HS-5 (cell line): ENCODE results near the gene IQGAP1.
"Not testable (repeated sequence)": the region's sequence is repeated elsewhere in the genome, so short reads cannot be mapped to it uniquely, and the experiment has no call there.

ENCODE experiments used
- DNase-seq: peaks from one replicate; pipeline ENCODE4 v3.0.0-alpha.2; 2012; ENCODE audit warnings: low read depth

Gene IQGAP1

DNA sequence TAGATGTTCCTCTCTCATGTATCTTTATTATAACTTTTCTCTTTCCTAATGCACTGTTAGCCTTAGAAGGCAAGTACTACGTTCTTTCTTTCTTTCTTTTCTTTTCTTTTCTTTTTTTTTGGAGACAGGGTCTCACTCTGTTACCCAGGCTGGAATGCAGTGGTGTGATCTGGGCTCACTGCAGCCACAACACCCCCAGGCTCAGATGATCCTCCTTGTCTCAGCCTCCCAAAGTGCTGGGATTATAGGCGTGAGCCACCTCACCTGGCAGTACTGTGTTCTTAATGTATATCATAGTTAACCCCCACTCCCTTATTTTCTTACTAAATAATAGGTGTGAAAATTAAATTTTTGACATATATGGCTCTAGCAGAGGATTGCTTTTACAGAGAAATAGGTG lies 23.1 kb downstream of the IQGAP1 start:
- DNase-seq = no peak

DNA sequence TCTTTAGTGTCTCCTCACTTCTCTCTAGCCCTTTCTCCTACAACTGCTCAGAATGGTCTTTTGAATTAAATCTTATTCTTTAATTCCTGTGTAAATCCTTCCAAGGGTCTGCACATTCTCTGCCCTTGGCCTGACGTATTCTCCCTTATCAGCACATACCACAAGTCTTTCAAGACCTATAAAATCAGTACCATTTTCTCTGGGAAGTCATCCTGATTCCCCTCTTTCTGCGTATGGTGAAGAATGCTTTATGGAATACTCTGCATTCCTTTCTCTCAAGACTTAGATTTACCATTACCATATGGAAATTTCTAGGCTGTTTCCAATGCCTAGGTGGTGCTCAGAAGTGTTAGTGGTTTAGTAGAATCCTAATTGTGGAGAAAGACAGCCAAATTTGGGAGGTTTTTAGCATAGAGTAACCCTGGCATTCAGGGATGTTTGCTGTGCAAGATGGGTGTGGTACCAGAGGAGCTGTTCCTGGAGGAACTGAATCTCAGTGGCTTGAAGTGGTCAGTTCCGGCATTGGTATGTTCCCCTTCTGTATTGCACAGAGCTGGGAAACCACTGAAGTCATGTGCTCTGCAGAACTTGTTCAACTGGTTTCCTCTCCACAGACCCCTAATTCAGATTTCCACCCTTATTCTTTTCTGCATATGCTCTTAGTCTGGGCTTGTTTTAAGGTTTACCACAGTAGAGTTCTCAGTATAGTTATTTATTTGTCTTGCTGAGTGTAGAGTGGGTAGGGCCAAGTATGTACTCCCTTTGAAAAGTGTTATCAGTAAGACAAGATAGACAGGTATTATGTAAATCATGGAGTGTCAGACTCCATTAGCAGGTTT lies 24.5 kb downstream of the IQGAP1 start:
- DNase-seq = no peak

DNA sequence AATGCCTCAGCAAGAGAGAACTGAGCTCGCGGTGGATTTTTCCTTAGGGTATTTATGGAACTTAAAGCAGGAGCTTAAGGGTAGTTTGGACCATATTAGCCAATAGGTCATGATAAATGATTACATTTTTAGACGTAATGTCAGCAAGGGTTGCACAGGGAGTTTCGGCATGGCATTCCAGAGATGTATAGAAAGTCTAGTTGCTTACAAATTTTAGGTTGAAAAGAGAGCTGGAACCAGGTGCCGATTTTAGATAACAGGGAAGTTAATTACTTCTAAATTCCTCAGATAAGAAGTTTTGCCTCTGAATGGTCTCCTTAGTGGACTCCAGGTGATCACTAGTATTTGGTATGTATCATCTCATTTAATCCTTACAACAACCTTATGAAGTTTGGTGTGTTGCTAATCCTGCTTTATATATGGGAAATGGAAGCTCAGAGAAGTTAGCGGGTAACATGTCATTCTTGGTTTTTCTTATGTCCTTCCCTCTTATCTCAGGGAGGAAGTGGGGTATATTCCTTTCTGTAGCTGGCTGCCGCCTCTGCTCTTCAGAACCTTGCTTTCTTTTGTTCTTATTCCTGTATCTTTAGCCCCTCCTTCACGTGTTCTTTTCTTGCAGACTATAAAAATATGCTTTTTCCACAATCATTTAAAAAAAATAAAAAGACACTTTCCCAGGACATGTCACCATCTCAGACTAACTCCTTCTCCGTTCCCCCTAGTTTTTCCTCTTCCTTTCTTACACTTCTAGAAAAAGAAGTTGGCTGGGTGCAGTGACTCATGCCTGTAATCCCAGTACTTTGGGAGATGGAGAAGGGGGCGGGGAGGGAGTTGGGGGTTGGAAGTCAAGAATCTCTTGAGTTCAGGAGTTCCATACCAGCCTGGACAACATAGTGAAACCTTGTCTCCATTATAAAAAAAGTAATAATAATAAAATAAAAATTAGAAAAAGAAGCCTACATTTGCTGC lies 25.7 kb downstream of the IQGAP1 start:
- DNase-seq = no peak

DNA sequence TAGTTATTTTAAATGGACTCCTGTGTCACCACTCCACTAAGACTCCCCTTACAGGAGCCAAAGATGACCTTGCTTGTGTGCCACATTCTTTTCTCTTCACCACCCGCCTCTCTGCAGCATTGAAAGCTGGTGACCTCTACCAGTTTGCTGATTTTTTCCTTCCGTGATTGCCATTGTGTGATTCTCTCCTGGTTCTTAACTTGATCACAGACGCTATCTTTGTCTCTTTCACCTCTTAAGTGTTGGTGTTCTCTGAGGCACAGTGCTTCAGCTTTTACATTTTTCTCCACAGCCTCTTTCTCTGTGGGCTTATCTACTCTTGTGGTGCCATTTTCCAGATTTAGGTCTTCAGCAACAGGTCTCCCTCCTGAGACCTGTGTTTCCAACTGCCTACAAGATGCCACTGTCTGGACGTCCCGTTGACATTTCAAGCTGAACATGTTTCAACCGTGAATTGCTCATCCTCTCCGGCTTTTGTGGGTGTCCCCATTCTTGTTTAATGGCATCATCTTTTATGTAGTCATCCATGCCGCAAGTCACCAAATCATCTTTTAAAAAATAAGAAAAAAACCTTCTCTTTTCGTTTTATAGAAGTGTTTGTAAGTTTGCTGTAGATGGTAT lies 26.5 kb downstream of the IQGAP1 start:
- no peak for DNase-seq

DNA sequence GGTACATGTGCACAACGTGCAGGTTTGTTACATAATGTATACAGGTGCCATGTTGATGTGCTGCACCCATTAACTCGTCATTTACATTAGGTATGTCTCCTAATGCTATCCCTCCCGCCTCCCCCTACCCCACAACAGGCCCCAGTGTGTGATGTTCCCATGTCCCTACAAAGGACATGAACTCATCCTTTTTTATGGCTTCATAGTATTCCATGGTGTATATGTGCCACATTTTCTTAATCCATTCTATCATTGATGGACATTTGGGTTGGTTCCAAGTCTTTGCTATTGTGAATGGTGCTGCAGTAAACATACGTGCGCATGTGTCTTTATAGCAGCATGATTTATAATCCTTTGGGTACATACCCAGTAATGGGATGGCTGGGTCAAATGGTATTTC lies 28.0 kb downstream of the IQGAP1 start:
- not testable (repeated sequence) for DNase-seq

DNA sequence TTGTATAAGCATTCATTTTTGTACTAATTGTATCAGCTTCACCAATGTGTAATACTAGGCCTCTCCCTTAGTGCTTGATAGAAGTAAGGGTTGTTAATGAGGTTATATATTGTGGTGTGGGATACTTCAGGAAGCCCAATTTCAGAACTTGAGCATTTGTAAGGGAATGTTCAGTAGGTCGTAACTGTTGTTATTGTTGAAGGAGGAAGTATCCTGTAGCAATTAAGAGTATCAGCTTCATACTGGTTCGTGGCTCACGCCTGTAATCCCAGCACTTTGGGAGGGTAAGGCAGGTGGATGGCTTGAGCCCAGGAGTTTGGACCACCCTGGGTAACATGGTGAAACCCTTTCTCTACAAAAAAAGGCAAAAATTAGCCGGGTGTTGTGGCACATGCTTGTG lies 30.6 kb downstream of the IQGAP1 start:
- DNase-seq = no peak

DNA sequence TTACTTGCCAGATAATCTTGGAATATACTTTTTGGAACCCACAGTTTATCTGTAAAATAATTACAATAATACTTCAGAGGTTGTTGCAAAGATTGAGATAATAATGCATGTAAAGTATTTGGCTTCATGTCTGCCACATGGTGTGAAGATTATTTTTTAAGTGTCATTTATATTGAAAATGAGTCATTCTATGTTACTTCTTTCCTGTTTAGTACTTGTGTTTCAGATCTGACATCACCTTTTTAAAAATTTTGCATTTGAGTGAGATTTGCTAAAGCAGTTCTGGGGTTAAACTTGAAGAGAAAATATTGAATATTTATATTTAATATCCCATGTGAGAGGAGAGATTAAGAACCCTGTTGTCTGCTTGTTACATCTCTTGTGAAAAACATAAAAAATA lies 31.2 kb downstream of the IQGAP1 start:
- DNase-seq = no peak

DNA sequence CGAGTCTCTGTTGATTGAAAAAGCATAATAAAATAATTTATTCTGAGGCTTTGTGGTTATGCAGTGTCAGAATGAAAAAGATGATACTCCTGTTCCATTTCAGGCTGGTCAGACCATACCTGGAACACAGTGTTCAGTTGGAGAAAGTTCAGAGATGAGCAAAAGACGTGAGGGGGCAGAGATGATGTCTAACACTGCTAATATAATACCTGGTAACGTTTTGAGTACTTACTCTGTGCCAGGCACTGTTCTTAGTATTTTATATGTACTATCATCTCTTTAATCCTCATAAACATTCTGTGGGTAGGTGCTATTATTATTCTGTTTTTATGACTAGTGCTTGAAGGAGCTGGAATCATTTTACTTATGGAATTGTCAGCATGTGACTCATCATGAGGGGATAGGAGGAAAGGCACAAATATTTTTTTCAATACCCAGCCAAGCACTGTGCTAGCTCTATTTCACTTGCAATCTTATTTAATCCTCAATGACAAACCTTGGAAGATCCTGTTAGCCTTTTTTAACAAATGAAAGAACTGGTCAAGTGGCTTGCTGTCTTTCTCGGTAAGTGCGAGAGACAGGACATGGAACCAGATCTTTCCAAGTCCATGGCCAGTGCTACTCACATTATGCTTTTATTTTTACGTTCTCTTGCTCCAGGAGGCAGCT lies 31.8 kb downstream of the IQGAP1 start:
- peak; percentile 72 for DNase-seq

DNA sequence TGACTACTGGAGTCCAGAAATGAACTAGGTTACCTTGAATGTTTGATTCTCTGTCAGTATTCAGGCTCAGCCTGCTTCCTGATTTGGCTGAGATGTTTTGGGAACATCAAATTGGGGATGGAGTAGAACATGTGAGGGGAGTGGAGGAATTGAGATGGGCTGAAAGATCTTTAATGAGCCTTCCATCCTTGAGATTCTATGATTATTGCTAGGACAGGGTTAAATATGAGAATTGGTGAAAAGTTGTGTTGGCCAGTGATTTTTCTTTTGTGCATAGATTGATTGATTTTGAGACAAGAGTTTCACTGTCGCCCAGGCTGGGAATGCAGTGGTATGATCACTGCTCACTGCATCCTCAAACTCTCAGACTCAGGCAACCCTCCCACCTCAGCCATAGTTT lies 32.4 kb downstream of the IQGAP1 start:
- no peak for DNase-seq

DNA sequence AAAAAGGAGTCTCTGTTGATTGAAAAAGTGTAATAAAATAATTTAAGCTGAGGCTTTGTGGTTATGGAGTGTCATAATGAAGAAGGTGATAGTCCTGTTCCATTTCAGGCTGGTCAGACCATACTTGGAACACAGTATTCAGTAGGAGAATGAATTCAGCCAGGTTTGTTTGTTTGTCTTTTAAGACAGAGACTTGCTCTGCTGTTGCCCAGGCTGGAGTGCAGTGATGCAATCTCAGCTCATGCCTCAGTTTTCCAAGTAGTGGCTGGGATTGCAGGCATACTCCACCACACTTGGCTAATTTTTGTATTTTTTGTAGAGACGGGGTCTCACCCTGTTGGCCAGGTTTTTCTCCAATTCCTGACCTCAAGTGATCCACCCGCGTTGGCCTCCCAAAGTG lies 33.5 kb downstream of the IQGAP1 start:
- DNase-seq = no peak

DNA sequence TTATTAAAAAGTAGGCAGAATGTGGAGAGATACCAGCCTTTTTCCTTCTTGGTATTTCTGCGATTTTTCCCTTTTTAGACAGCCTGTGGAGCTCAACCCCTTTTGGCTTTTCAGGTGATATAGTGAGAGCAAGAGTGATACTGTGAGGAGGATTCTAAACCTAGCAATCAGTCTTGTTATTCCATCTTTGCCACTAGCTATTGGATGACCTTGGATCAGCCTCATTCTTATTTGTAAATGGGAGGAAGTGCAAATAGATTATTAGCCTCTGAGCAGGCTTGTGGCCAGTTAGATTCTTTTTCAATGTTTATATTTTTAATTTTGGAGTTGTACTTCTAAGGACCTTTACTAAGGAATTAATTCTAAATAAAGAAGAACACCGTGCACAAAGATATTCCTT lies 34.0 kb downstream of the IQGAP1 start:
- no peak for DNase-seq

DNA sequence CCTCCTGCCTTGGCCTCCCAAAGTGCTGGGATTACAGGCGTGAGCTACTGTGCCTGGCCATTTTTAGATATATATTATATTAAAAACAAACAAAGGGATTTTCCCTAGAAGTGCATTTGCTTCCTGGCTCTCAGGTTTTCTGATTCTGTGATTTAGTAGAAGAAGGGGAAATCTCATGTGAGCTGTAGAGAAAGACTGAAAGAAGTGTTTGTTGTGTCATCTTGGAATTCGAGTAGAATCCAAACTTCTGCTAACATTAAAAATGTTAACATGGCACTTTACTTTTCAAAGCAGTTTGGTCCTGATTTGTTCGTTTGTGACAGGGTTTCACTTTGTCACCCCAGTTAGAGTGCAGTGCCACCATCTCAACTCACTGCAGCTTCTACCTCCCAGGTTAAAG lies 34.9 kb downstream of the IQGAP1 start:
- no peak for DNase-seq

DNA sequence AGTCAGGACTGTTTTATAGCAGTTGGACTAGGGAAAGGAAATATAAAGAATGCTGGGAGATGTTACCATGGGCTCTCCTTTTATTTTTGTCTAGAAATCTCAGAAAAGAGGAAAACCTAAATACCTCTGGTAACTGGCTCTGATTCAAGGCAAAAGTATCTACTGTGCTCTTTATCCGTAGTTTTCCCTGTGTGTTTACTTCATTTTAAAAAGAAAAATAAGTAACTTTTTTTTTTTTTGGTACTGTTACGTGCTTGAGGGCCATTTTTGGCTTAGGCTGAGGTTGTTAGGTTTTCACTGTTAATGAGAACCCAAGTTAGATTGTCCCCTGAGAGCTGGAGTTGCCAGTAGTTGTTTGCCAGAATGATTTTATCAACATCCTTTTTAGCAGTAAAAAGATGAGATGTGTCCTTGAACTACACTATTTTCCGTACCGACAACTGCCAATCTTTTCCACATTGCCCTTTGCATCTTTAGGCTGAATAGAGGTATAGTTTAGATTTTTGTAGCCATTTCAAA lies 35.8 kb downstream of the IQGAP1 start:
- no peak for DNase-seq

DNA sequence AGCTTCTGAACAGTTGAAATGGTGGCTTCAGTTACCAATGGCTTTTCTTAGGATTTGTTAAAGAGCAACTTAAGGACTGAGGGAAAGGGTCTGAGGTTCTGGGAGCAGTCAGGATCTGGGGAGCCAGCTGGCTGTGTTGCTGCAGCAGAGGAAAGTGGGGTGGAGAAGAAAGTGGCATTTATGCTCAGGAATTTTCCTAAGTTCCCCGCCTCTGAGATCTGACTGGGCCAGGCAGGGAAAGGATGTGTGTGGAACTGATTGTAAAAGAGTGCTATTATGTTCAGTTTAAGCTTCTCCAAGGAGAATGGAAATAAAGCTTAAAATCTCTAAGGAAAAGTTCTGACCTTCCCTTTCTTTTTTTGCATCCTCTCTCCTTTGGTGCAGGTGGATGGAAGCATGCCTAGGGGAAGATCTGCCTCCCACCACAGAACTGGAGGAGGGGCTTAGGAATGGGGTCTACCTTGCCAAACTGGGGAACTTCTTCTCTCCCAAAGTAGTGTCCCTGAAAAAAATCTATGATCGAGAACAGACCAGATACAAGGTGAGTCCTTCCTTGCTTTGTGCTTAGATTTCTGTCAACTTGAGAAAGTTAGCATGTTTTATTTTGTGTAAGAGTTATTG lies 37.8 kb downstream of the IQGAP1 start:
- DNase-seq = no peak

DNA sequence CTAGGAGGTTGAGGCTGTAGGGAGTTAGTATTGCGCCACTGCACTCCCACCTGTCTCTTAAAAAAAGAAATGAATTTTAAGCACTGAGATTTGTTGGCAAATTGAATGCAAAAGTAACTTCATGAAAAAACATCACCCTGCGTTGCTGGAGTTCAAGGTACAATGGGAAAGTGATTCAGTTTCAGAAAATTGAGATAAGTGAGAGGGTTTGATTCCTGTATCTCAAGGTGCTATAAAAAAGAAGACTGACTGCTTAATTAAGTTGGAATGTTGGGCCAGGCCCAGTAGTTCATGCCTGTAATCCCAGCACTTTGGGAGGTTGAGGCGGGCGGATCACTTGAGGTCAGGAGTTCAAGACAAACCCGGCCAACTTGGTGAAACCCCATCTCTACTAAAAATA lies 39.1 kb downstream of the IQGAP1 start:
- DNase-seq = no peak

DNA sequence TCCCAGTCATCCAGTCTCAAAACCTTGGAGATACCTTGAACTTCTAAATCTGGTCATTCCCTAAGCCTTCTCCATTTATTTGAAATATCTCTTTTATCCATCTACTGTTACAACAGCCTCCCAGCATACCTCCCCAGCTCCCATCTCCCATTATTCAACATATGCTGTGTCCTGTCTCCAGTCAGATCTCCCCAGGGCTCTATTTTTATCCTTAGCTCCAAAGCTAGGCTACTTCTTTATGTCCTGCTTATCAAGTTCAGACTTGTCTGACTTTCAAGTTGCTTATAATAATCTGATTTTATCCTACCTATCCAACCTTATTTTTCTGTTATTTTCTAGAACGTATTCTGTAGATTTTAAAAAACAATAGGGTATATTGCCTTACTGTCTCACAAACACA lies 44.2 kb downstream of the IQGAP1 start:
- DNase-seq = no peak

DNA sequence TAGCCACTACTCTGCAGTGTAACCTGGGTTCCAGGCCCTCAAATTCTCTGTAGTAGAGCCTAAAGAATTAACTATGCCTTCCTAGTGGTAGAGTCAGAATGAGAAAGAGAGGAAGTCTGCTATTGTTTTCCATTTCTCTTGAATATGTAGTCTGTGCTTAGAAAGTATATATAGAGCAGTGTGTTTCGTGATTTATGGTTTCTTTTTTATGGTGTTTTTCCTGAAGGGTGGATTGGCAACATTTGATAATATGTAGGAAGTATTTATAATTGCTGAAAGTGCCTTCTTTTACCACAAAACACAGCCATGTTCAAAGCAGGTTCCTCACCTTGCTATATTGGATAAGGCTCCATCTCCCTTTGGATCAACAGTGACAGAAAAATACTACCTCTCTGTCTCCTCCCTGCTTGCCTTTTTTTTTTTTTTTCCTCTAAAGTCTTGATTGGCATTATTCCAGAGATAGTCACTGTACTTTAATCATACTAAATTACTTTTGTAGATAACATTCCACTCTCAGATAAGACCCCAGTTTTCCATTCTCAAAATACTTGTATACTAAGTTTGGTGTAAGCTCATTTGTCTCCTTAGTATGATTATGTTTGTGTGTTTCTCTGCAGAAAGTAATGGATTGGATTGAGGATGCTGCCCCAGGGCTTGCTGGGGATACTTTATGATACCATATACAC lies 47.8 kb downstream of the IQGAP1 start:
- no peak for DNase-seq

DNA sequence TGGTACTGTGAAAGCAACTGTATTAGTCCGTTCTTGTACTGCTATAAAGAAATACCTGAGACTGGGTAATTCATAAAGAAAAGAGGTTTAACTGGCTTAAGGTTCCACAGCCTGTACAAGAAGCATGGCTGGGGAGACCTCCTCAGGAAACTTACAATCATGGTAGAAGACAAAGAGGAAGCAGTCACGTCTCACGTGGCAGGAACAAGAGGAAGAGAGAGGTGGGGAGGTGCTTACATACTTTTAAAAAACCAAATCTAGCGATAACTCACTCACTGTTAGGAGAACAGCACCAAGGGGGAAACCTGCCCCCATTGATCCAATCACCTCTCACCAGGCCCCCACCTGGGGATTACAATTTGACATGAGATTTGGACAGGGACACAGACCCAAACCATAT lies 48.9 kb downstream of the IQGAP1 start:
- no peak for DNase-seq

DNA sequence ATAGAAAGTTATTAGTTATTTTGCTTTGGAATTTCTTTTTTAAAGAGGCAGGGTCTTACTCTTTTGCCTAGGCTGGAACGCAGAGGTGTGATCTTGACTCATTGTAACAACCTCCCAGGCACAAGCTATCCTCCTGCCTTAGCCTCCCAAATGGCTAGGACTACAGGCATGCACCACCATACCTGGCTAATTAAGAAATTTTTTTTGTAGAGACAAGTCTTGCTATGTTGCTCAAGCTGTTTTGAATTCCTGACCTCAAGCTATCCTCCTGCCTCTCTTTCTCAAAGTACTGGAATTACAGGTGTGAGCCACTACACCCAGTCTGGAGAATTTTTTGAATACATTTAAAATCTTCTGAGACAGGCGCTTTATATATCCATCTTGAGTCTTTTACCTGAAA lies 49.5 kb downstream of the IQGAP1 start:
- no peak for DNase-seq

DNA sequence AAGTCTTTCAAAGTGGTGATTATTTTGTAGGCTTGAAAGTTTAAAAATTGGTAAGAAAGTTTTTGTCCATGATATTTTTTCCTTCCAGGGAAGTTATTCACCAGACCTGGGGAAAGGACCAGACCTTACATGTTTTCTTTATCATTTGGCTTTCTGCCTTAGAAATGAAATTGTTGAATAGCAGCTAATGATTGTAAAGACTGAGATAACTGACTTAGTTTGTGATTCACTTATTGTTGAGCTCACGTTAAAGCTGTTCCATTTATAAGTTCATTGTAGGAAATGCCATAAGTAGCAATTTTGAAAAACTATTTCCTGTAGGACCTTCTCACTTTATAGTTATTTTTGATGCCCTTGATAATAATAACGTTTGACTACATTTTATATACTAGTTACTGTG lies 51.9 kb downstream of the IQGAP1 start:
- no peak for DNase-seq

DNA sequence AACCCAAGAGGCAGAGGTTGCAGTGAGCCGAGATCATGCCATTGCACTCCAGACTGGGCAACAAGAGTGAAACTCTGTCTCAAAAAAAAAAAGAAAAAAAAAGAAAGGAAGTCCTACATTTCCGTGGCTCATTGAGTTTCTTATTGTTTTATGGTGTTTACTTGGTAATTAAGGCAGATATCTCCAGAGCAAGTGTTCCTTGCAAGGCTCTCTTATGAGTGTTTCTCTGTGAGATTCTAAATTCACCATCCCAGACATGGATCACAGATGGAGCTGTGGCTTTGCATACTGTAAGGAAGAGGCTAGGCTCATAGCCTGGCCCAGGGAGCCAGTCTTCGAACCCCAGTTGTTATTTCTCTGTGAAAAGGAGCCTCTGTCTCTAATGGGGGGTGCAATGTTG lies 53.0 kb downstream of the IQGAP1 start:
- DNase-seq = no peak
